ENCODE results near the gene PYGL. TPM values are rescaled to one million over a fixed set of nuclear protein-coding genes. Genes with fewer than 3 reads are reported as not detected.

PYGL gene
- polyA plus RNA-seq, 1 of the 3 experiments (the other 2 are of a cell fraction): 60.2 TPM

DNA sequence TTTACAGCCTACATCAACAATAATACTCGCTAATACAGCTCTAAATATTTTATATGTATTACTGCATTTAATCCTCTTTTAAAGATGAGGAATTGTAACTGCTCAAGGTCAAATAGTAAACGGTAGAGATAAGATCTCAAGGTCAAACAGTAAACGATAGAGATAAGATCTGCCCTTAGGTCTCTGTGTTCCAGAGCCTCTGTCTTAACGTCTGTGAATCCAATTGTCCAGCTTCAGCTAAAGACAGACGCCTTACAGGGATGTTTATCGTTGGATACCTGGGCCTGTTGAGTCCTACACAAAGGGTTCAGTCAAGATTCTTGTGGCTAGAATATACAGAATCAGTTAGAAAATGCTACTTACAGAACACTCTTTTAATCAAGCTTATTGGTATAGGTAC lies 20.0 kb downstream of the PYGL start:
- 43% methylated on average over 6 of the region's 6 CpGs for WGBS (ENCODE audit: low lambda C conversion rate)
- Histone ChIP-seq H3F3A (replicated peaks; ENCODE audit: insufficient read depth) (peaks cover 7% of the 10 kb centered on the region), H3K9ac (no peak overlapping the region), H3K4me3 (ENCODE audit: low read depth in 2 of 2, low read length in 1 of 2) (no peak overlapping the region), H3K9me3 (no peaks in the 10 kb centered on the region), H3K9me2 (no peaks in the 10 kb centered on the region), H3K79me2 (ENCODE audit: insufficient read depth) (no peaks in the 10 kb centered on the region), H4K20me1 (ENCODE audit: insufficient read depth) (no peaks in the 10 kb centered on the region), H3K4me2 (no peak overlapping the region), H2AFZ (ENCODE audit: low read depth) (no peak overlapping the region), H3K27ac (ENCODE audit: low read depth in 2 of 2, low read length in 1 of 2) (0 out of 4 replicates have a peak overlapping the region, but pooled peaks of 1 of the 2 experiments have one; percentile 34), H3K27me3 (ENCODE audit: insufficient read depth) (no peaks in the 10 kb centered on the region), H3K36me3 (replicated peaks in 1 of 2; ENCODE audit: control insufficient read depth in 1 of 2, insufficient read depth in 2 of 2, low read length in 1 of 2) (peaks cover 18 to 24% of the 10 kb centered on the region in 2 experiments), H3K4me1 (ENCODE audit: control insufficient read depth in 1 of 2, insufficient read depth in 2 of 2, low read depth in 1 of 2, low read length in 1 of 2) (peaks cover 0 to 7% of the 10 kb centered on the region in 2 experiments; a peak in 3 of 4 replicates)
- DNase-seq: peak; percentile 32
- ChIA-PET CTCF (interaction anchor here (0.8 to 1.2 kb wide), 2 partner anchors 10 to 62 kb away, joined by 3 read pairs; no protein-coding TSS in a partner anchor), POLR2A (no interaction called here)
- TF ChIP-seq RCOR1 (IDR thresholded peaks at IDR 0.05; ENCODE audit: low read length) (peak; percentile 67; the same call in 1 of the 2 replicates), RXRA (IDR thresholded peaks at IDR 0.05; ENCODE audit: borderline replicate concordance, low read depth) (no peak), RAD21 (IDR thresholded peaks at IDR 0.05; ENCODE audit: low read length) (no peak), CHD2 (IDR thresholded peaks at IDR 0.05; ENCODE audit: low read length, partially characterized antibody) (peak; percentile 59), JUND (IDR thresholded peaks at IDR 0.05) (no peak), EP300 (IDR thresholded peaks at IDR 0.05; ENCODE audit: borderline replicate concordance in 1 of 2, low read depth in 1 of 2, low read length in 1 of 2) (peak in 1 of 2 experiments; percentile 82; a peak in 2 of 4 replicates), GATA2 (CRISPR knock-in tag; IDR thresholded peaks at IDR 0.05) (peak; percentile 90), MEF2A (IDR thresholded peaks at IDR 0.05; ENCODE audit: borderline replicate concordance, low read depth) (no peak), SMC3 (IDR thresholded peaks at IDR 0.05; ENCODE audit: low read depth, low read length) (no peak), FOXM1 (IDR thresholded peaks at IDR 0.05; ENCODE audit: low read depth) (no peak), NFIC (IDR thresholded peaks at IDR 0.05; ENCODE audit: borderline replicate concordance) (no peak), EZH2phosphoT487 (IDR thresholded peaks at IDR 0.05; ENCODE audit: borderline replicate concordance, low read depth) (no peak), TEAD4 (IDR thresholded peaks at IDR 0.05; ENCODE audit: borderline replicate concordance, insufficient read depth) (no peak), FOXJ3 (CRISPR knock-in tag; IDR thresholded peaks at IDR 0.05) (peak; percentile 48; the same call in 1 of the 2 replicates), NRF1 (IDR thresholded peaks at IDR 0.05; ENCODE audit: low read depth, low read length) (no peak), MXI1 (IDR thresholded peaks at IDR 0.05; ENCODE audit: low read depth, low read length) (0 out of 2 replicates have a peak, but pooled peaks have one; percentile 18), POLR2AphosphoS5 (IDR thresholded peaks at IDR 0.05; ENCODE audit: low read depth, low read length) (no peak), FOSL2 (IDR thresholded peaks at IDR 0.05; ENCODE audit: borderline replicate concordance, low read depth) (no peak), GABPA (IDR thresholded peaks at IDR 0.05; ENCODE audit: low read depth) (no peak), TAF1 (IDR thresholded peaks at IDR 0.05; ENCODE audit: borderline replicate concordance, low read depth, low read length) (no peak)
- TF ChIP-seq, protein P1, sequence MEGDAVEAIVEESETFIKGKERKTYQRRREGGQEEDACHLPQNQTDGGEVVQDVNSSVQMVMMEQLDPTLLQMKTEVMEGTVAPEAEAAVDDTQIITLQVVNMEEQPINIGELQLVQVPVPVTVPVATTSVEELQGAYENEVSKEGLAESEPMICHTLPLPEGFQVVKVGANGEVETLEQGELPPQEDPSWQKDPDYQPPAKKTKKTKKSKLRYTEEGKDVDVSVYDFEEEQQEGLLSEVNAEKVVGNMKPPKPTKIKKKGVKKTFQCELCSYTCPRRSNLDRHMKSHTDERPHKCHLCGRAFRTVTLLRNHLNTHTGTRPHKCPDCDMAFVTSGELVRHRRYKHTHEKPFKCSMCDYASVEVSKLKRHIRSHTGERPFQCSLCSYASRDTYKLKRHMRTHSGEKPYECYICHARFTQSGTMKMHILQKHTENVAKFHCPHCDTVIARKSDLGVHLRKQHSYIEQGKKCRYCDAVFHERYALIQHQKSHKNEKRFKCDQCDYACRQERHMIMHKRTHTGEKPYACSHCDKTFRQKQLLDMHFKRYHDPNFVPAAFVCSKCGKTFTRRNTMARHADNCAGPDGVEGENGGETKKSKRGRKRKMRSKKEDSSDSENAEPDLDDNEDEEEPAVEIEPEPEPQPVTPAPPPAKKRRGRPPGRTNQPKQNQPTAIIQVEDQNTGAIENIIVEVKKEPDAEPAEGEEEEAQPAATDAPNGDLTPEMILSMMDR (IDR thresholded peaks at IDR 0.05): no peak
- TF ChIP-seq, protein P2, sequence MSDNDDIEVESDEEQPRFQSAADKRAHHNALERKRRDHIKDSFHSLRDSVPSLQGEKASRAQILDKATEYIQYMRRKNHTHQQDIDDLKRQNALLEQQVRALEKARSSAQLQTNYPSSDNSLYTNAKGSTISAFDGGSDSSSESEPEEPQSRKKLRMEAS (IDR thresholded peaks at IDR 0.05; ENCODE audit: low read depth): no peak
- TF ChIP-seq, protein P3, sequence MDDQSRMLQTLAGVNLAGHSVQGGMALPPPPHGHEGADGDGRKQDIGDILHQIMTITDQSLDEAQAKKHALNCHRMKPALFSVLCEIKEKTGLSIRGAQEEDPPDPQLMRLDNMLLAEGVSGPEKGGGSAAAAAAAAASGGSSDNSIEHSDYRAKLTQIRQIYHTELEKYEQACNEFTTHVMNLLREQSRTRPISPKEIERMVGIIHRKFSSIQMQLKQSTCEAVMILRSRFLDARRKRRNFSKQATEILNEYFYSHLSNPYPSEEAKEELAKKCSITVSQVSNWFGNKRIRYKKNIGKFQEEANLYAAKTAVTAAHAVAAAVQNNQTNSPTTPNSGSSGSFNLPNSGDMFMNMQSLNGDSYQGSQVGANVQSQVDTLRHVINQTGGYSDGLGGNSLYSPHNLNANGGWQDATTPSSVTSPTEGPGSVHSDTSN (IDR thresholded peaks at IDR 0.05): no peak
- TF ChIP-seq, protein P4, sequence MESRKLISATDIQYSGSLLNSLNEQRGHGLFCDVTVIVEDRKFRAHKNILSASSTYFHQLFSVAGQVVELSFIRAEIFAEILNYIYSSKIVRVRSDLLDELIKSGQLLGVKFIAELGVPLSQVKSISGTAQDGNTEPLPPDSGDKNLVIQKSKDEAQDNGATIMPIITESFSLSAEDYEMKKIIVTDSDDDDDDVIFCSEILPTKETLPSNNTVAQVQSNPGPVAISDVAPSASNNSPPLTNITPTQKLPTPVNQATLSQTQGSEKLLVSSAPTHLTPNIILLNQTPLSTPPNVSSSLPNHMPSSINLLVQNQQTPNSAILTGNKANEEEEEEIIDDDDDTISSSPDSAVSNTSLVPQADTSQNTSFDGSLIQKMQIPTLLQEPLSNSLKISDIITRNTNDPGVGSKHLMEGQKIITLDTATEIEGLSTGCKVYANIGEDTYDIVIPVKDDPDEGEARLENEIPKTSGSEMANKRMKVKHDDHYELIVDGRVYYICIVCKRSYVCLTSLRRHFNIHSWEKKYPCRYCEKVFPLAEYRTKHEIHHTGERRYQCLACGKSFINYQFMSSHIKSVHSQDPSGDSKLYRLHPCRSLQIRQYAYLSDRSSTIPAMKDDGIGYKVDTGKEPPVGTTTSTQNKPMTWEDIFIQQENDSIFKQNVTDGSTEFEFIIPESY (IDR thresholded peaks at IDR 0.05; ENCODE audit: borderline replicate concordance, low read depth): no peak
- TF ChIP-seq, protein P5, sequence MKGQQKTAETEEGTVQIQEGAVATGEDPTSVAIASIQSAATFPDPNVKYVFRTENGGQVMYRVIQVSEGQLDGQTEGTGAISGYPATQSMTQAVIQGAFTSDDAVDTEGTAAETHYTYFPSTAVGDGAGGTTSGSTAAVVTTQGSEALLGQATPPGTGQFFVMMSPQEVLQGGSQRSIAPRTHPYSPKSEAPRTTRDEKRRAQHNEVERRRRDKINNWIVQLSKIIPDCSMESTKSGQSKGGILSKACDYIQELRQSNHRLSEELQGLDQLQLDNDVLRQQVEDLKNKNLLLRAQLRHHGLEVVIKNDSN (IDR thresholded peaks at IDR 0.05; ENCODE audit: borderline replicate concordance, low read depth): no peak

All from SK-N-SH (cell line).